Measurements from ENCODE around the gene CNOT8. TPM values are rescaled to one million over a fixed set of nuclear protein-coding genes. Genes with fewer than 3 reads are reported as not detected.

The CNOT8 gene
- total and polyA plus RNA-seq, 9 of the 15 experiments (the other 6 are each of a cell fraction or from before 2014, with no cell fraction given): 15.2 to 68.9 (median 52.1) TPM

DNA sequence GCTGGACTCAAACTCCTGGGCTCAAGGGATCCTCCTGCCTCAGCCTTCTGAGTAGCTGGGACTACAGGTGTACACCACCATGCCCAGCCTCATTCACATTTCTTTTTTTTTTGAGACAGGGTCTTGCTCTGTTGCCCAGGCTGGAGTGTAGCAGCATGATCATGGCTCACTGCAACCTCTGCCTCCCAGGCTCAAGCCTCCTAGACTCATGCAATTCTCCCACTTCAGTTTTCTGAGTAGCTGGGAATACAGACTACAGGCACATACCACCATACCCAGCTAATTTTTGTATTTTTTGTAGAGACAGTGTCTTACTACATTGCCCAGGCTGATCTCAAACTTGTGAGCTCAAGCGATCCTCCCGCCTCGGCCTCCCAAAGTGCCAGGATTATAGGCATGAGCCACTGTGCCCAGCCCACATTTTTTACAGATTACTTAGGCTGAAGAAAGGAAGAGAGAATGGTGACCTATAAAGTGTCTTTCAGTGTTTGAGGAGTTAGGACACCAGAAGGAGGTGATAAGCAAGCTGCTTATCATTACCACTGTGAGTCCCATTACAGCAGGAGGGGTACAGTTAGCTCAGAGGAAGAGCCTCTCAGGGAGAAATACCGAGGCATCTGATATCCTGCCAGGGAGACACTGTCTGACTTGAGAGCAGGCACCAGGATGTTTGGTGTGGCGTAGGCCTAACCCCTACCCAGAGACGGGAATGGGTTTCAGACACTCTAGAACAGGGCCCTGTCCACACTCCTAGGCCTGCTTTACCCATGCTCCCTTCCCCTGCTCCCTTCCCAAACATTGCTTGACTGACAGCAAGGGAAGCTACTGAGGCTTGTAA, 17.8 kb upstream of the CNOT8 start (continued):
- TF ChIP-seq XRCC4 (IDR thresholded peaks at IDR 0.05; ENCODE audit: extremely low read depth, insufficient read depth, insufficient read length): no peak
- TF ChIP-seq RUNX1 (IDR thresholded peaks at IDR 0.05; ENCODE audit: low read depth): no peak
- TF ChIP-seq PCBP1 (IDR thresholded peaks at IDR 0.05; ENCODE audit: low read depth, low read length, poor library complexity, severe bottlenecking): no peak
- TF ChIP-seq TCF3 (CRISPR knock-in tag; IDR thresholded peaks at IDR 0.05): peak; percentile 96
- TF ChIP-seq NFXL1 (CRISPR knock-in tag; IDR thresholded peaks at IDR 0.05): no peak
- no peak for TF ChIP-seq FOS (IDR thresholded peaks at IDR 0.05; ENCODE audit: extremely low read depth, insufficient read length)
- TF ChIP-seq, protein P1, sequence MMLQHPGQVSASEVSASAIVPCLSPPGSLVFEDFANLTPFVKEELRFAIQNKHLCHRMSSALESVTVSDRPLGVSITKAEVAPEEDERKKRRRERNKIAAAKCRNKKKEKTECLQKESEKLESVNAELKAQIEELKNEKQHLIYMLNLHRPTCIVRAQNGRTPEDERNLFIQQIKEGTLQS (IDR thresholded peaks at IDR 0.05): no peak; the same call in 1 of the 2 replicates
- TF ChIP-seq, protein P1 (CRISPR knock-in tag; conservative IDR thresholded peaks at IDR 0.05): no peak
- 0 out of 2 replicates have a peak, but pooled peaks have one; percentile 31 for TF ChIP-seq ETV1 (tag; conservative IDR thresholded peaks at IDR 0.05; ENCODE audit: low read depth)
- no peak for TF ChIP-seq NFATC3 (IDR thresholded peaks at IDR 0.05)
- TF ChIP-seq, protein P2, sequence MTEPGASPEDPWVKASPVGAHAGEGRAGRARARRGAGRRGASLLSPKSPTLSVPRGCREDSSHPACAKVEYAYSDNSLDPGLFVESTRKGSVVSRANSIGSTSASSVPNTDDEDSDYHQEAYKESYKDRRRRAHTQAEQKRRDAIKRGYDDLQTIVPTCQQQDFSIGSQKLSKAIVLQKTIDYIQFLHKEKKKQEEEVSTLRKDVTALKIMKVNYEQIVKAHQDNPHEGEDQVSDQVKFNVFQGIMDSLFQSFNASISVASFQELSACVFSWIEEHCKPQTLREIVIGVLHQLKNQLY (CRISPR knock-in tag; conservative IDR thresholded peaks at IDR 0.05): no peak
- TF ChIP-seq ILF3 (IDR thresholded peaks at IDR 0.05; ENCODE audit: borderline replicate concordance): no peak
- TF ChIP-seq, protein P3, sequence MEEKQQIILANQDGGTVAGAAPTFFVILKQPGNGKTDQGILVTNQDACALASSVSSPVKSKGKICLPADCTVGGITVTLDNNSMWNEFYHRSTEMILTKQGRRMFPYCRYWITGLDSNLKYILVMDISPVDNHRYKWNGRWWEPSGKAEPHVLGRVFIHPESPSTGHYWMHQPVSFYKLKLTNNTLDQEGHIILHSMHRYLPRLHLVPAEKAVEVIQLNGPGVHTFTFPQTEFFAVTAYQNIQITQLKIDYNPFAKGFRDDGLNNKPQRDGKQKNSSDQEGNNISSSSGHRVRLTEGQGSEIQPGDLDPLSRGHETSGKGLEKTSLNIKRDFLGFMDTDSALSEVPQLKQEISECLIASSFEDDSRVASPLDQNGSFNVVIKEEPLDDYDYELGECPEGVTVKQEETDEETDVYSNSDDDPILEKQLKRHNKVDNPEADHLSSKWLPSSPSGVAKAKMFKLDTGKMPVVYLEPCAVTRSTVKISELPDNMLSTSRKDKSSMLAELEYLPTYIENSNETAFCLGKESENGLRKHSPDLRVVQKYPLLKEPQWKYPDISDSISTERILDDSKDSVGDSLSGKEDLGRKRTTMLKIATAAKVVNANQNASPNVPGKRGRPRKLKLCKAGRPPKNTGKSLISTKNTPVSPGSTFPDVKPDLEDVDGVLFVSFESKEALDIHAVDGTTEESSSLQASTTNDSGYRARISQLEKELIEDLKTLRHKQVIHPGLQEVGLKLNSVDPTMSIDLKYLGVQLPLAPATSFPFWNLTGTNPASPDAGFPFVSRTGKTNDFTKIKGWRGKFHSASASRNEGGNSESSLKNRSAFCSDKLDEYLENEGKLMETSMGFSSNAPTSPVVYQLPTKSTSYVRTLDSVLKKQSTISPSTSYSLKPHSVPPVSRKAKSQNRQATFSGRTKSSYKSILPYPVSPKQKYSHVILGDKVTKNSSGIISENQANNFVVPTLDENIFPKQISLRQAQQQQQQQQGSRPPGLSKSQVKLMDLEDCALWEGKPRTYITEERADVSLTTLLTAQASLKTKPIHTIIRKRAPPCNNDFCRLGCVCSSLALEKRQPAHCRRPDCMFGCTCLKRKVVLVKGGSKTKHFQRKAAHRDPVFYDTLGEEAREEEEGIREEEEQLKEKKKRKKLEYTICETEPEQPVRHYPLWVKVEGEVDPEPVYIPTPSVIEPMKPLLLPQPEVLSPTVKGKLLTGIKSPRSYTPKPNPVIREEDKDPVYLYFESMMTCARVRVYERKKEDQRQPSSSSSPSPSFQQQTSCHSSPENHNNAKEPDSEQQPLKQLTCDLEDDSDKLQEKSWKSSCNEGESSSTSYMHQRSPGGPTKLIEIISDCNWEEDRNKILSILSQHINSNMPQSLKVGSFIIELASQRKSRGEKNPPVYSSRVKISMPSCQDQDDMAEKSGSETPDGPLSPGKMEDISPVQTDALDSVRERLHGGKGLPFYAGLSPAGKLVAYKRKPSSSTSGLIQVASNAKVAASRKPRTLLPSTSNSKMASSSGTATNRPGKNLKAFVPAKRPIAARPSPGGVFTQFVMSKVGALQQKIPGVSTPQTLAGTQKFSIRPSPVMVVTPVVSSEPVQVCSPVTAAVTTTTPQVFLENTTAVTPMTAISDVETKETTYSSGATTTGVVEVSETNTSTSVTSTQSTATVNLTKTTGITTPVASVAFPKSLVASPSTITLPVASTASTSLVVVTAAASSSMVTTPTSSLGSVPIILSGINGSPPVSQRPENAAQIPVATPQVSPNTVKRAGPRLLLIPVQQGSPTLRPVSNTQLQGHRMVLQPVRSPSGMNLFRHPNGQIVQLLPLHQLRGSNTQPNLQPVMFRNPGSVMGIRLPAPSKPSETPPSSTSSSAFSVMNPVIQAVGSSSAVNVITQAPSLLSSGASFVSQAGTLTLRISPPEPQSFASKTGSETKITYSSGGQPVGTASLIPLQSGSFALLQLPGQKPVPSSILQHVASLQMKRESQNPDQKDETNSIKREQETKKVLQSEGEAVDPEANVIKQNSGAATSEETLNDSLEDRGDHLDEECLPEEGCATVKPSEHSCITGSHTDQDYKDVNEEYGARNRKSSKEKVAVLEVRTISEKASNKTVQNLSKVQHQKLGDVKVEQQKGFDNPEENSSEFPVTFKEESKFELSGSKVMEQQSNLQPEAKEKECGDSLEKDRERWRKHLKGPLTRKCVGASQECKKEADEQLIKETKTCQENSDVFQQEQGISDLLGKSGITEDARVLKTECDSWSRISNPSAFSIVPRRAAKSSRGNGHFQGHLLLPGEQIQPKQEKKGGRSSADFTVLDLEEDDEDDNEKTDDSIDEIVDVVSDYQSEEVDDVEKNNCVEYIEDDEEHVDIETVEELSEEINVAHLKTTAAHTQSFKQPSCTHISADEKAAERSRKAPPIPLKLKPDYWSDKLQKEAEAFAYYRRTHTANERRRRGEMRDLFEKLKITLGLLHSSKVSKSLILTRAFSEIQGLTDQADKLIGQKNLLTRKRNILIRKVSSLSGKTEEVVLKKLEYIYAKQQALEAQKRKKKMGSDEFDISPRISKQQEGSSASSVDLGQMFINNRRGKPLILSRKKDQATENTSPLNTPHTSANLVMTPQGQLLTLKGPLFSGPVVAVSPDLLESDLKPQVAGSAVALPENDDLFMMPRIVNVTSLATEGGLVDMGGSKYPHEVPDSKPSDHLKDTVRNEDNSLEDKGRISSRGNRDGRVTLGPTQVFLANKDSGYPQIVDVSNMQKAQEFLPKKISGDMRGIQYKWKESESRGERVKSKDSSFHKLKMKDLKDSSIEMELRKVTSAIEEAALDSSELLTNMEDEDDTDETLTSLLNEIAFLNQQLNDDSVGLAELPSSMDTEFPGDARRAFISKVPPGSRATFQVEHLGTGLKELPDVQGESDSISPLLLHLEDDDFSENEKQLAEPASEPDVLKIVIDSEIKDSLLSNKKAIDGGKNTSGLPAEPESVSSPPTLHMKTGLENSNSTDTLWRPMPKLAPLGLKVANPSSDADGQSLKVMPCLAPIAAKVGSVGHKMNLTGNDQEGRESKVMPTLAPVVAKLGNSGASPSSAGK (IDR thresholded peaks at IDR 0.05): no peak
- TF ChIP-seq SMAD2 (IDR thresholded peaks at IDR 0.05; ENCODE audit: low read depth, low read length): no peak
